NCI-H82 treated with DMSO at 0.1 percent for 48 hours (cell line): Measurements from ENCODE around the gene UBE2J2.

Experiments
- DNase-seq: peaks from one replicate; lab custom pipeline; 2025; ENCODE audit not compliant: unreplicated experiment; lab: John Stamatoyannopoulos, UW

Gene UBE2J2

DNA sequence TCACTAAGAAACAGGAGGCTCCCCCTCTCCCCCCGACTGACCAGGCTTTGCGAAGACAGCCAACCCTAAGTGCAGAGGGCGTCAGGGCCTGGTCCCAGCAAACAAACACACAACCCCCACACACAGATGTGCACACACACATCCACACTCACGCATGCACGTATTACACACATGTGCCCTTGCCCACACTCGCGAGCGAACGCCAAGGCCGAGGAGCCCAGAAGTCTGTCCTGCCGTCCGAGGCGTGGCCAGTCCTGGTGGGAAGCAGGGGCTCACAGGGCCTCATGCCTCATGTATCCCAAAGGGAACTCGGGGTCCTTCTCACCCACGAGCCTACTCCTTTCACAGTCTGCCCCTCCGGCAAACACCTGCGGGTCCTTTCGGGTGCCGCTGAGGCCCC is 43.9 kb downstream of the UBE2J2 start:
- DNase-seq: no peak

DNA sequence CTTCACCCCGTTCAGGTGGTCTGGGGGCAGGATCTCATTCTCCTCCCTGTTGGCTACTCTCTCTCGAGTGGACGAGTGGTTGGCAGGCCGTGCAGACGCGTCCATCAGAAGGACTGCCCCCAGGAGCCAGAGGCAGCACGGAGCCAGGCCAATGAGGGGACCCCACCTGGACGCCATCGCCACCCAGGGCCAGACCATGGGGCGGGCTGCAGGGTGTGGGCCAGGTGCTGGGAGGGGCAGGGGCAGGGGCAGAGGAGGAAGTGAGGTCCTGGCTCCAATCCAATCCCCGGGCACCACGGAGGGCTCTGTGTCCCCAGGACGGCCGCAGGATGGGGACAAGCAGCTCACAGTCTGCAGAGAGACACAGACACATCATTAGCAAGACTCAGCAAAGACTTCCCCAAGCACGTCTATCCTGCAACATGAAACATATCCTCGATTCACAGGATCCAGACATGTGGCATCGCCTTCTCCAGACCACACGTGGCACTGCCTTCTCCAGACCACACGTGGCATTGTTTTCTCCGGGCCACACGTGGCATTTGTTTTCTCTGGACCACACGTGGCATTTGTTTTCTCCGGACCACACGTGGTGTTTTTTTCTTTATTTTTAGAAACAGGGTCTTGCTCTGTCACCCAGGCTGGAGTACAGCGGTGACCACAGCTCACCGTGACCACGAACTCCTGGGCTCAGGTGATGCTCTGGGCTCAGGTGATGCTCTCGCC is 44.9 kb downstream of the UBE2J2 start:
- DNase-seq: no peak

DNA sequence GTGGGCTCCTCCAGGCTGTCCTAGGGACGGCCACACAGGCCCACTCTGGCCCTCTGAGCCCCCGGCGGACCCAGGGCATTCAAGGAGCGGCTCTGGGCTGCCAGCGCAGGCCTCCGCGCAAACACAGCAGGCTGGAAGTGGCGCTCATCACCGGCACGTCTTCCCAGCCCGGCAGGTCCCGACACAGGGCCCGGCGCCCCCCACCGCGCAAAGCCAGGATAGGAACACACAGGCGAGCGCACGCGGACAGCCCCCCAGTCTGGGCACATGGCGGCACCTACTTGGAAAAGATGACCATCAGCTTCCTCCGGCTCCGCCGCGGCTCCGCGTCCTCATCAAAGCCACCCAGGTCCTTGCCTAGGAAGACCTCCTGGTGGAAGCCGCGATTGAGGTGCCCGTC is 45.5 kb downstream of the UBE2J2 start:
- DNase-seq: no peak

DNA sequence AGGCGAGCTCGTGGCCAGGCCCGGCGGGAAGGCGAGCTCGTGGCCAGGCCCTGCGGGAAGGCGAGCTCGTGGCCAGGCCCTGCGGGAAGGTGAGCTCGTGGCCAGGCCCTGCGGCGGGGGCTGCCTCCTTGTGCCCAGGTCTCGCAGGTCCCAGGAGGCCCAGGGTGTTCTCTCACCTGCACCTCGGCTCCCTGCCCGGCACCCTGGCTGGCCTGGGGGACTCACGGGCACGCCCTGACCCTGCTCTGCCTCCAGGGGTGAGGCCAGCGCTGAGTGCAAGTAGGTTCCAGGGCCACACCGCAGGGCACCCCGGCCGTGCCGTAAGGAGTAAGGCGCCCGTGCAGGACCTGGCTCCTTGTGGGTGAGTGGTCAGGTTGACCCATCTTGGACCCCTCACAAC is 46.3 kb downstream of the UBE2J2 start:
- no peak for DNase-seq

DNA sequence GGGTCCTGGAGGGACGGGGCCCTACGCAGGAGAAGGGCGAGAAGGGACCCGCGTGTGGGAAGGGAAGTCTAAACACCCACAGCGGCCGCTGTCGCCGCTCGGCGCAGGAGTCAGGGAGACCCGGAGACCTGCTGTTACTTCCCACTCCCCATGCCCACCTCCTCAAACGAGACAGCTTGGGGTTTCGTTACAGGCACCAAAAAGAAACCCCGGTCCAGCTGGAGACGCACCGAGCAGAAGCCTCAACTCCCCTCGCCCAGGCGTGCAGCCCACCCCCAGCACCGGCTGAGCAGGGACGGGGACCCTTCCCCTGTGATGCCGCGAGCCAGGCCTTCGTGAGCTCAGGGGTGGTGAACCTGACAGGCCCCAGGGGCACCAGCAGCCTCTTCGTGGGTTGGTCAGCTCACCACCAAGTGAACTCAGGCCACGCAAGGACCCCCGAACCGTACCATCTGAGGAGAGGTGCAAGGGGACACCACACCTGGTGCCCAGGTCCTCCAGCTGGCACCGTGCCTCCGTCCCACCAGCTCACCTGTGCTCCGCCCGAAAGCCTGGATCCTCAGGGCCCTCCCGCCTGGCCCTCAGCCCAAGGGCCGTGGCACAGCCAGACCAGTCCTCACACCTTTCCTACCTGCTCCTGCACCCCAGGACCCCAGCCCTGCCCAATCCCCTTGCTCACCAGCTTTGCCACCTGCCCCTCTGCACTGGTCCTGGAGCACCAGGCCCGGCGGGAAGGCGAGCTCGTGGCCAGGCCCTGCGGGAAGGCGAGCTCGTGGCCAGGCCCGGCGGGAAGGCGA is 46.9 kb downstream of the UBE2J2 start:
- no peak for DNase-seq

DNA sequence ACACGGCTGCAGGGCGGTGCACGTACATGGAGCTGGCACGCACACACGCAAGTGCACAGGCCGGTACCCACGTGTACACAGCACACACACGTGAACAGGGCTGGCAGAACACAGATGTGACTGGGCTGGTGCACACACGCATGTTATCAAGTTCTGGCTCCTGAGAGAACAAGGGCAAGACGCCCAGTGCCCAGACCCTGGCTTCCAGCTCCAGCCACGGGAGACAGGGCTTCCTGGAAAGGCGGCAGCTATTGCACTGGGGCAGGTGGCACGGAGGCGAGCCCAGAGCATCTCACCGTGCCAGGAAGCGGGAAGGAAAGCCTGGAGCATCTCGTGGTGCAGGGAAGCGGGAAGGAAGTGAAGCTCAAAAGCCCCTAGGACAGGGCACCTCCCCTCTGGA is 47.7 kb downstream of the UBE2J2 start:
- DNase-seq: no peak

DNA sequence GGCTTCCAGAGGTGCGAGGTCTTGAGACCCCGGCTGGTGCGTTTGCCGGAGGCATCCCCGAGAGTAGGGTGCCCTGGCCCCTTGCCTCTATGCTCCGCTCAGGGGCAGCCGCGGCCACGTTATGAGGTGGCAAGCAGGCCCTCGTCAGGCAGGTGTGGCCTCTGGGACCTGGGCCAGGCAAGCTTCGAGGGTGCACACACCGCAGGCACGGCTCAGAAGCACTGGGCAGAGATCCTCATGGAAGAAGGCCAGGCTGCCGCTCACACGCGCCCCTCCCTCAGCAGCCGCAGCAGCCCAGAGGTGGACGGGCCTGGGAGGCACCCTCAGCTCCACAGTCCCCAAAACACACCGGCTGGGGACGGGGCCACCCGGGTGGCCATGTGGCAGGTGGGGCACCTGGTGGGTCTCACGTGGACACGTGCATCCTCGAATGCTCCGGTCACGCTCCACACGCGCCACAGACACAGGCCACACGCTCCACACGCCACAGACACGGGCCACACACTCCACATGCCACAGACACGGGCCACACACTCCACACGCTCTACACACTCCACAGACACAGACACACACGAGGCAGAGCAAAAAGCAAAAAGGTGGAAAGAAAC is 48.3 kb downstream of the UBE2J2 start:
- DNase-seq: no peak

DNA sequence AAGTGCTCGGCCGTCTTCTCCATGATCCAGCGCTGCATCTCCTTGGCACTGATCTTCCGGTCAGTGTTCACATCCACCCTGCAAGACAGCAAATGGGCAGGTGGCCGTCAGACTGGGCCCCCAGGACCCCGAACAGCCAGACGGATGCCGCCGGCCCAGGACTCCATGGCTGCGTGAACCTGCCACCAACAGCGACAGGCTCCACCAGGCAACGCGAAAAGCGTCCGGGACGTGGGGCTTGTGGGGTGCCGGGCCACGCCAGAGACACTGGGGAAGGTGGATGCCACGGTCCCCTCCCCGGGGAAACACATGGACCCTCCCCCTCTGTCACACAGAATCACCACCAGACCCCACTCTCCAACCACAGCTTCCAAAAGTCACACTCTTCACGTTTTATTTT is 49.8 kb downstream of the UBE2J2 start:
- no peak for DNase-seq

DNA sequence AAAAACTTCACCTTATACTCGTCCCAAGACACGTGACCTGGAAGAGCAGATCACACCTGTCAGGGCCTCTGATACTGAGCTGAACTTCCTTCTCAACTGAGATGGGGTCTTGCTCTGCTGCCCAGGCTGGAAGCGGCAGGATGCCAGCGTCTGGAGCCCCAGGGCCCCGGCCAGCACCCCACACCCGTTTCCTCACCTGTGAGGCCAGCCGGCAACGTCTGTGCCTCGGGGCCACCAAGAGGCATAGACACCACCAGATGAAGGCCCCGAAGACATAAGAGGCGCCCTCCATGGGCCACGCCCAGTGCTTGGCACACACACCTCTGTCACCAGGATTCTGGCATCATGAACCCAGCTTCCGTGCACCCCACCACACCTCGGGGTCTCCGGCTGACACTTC is 50.3 kb downstream of the UBE2J2 start:
- DNase-seq: no peak

DNA sequence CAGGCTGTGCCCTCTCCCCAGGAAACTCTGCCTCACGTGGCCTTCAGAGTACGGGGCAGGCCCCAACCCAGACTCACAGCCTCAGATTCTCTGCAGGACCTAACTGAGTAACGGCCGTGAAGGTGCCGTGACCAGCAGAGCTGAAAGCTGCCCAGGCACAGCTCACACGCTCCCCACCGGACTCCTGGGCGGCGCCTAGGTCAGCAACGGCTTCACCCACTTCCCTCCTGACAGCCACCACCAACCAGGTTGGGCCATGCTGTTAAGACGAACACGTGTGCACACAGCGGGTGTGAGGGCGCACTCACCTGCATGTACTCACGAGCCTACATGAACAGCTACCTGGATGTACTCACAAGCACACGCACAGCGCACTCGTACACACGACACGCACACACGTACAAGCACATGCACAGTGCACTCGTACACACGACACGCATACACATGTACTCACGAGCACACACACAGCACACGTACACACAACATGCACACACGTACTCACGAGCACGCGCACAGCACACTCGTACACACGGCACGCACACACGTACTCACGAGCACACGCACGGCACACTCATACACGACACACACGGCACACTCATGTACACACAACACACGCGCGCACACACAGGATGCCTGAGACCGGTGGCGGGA is 51.0 kb downstream of the UBE2J2 start:
- no peak for DNase-seq

DNA sequence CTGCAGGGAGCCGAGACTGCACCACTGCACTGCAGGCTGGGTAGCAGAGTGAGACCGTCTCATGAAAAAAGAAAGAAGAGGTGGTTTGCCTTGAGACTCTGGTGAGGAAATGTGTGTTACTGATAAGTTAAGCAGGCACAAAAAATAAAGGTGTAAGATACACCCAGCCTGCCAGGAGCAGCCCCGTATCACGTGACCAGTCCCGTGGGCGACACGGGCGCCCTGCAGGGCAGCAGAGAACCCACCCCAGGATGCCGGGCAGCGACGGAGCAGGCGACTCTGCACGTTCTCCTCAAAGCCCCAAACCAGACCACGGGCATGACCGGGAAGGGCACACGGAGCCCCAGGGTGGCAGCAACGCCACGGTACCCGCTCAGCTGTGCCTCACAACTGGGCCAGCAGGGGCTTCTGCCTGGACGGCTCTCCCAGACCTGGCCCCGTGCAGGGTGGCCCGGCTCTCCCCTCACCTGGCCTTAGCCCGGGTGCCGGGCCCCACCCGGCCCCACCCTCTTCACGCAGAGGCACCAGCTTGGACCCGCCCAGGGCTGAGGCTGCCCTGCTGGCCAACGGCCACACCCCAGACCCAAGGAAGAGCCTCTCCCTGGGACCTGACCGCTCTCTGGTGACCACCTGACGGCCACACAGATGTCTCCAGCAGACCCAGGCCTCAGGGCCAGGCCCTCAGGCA is 51.6 kb downstream of the UBE2J2 start:
- DNase-seq: no peak

DNA sequence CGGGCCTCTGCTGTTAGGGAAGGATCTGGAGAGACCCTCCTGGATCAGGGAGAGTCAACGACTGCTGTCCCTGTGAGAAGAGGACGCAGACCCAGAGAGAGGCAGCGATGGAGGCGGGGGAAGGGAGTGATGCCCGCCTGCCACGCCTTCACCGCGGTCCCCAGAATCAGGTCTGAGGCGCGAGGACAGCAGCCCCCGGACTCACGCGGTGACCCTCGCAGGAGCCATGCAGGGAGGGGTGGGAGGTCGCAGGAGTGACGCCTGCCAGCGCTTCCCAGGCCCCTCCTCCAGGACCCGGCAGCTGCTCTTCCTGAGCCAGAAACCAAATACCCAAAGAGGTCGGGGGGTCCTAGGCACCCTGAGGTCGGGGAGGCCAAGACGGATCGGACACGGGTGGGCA is 53.5 kb downstream of the UBE2J2 start:
- no peak for DNase-seq

DNA sequence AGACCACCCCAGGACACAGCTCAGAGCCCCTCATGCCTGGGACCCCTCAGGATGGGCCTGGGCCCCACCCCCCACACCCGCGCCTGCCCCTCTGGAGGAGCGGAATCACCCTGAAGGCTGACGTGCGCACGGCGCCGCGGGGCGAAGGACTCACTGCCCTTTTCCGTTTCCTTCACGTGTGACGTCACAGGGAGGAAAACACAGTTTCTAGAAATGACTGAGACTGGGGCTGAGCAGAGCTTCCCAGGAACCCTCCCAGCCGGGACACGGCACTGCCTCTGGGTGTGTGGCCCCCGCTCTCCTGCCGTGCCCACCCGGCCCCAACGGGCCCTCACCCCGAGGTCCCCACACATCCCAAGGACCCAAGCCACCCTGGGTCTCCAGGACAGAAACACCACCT is 54.3 kb downstream of the UBE2J2 start:
- no peak for DNase-seq

DNA sequence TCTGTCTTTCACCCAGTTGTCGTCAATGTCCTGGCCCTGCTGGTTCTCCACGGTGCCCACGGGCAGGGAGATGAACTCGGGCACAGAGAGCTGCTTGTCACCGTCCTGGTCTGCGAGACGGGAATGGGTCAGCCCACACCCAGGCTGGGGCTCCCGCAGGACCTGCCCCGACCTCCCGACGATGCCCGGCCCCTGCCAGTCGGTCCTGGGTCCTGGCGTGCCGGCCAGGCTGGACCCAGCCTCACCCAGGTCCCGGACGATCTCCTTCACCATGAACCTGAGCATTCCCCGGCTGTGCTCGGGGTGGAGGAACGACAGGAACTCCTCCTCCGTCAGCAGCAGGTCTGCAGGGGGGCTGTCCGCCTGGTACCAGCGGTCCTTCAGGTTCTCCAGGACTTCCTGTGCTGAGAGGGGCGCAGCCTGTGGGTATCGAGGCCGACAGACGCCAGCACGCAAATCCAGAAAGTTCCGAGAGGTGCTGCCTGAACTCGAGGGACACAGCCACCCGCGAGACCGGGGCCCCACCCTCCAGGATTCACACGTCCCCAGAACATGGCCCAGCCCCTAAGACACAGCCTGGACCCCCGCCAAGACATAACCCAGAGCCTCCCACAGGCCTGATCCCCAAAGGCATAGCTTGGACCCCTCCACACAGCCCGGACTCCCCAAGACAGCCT is 55.0 kb downstream of the UBE2J2 start:
- no peak for DNase-seq

DNA sequence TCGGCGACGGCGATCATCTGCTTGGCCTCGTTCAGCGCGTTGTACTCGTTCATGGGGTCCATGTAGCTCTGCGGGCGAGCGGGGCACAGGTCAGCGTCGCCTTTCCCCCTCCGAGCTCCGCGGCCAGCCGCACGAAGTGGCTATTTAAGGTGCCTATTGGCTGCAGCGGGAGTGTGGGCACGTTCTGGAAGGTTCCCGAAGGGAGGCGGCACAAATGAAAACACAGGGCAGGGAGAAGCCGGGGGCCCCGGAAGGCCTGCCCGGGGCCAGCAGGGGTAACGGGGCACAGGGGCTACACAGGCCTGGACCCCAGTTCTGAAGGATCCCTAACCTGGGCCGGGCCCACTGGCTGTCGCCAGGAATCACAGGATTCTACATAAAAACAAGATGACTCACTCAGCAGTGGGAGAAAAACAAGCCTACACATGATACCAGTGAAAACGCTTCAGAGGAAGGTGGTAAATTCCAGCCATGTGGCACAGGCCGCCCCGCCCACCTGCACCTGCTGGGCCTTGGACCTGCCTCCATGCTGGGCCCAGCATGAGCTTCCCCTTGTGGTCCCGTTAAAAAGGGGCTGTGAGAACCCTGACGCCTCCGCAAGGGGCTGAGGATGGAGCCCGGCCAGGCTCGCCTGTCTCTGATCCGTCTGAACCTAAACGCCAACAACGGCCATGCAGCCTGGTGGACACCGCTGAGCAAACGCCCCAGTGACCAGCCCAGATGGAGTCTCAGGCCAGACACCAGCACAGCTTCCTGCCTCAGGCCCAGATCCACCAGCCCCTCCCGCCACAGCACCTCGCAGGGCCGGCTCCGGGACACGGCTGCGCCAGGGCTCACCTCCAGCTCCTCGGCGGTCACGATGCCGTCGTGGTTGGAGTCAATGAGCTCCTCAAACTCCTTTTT is 55.8 kb downstream of the UBE2J2 start:
- DNase-seq: no peak

DNA sequence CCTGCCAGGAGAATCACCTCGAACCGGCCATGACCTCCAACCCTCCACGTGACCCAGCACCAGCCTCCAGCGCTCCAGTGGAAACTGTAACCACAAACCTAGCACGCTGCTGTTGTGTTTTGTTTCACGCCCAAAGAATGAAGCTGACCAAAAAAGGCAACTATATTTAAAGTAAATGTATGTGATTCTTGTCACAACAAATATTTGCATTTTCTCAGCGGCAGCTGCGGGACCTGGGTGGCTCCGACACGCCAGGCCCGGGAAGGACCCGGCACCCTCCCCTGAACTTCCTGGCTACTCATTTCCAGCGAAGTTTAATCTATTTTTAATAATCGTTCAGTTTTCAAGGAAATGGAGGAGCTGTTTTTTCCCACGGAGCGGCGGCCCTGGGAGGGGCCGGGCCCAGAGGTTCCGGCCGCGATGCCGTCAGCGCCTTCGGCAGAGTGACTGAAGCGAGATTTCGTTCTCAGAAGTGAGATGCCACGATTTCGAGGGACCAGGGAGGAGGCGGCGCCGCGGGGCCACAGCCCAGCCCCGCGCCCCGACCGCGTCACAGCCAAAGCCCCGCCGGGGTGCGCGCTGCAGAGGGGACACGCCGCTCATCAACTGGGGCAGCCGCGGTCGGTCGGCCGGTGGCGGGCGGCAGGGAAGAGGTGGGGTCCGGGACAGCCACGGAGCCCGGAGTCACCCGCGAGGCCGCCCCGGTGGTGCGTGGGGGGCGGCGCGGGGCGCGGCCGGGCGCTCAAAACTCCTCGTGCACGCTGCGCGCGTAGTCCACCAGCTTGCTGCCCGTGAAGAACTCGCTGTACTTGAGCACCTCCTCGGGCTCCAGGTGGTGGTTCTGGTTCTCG is 56.7 kb downstream of the UBE2J2 start:
- no peak for DNase-seq

DNA sequence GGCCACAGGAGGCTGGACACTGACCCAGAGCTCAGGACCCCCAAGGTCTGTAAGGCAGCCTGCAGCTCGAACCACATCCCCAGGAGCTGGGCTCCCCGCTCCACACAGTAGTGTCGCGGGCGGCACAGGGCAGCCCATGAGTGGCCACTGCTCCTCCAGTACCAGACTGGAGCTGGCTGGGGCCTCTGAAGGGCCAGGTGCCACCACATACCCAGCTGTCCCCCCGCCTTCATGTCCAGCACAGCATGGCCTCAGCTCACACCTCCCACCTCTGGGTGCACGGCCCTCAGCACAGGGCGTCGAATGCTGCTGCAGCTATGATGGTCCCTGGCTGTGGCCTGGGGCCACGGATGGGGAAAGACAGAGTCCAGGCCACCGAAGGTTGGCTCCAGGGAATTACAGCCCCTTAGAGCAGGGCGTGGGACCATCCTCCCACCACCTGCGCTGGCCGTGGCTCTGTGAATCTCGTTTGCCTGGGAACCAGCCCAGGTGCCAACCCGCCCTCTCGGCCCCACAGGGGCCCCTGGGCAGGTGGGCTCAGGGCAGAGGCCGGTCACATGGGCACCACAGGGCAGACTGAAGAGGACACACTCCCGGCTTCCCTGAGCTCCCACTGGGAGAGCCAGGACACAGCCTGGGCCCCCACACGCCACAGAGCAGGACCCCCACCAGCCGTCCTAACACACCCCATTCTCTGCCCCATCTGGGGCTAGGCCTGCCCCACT is 57.6 kb downstream of the UBE2J2 start:
- DNase-seq: no peak

DNA sequence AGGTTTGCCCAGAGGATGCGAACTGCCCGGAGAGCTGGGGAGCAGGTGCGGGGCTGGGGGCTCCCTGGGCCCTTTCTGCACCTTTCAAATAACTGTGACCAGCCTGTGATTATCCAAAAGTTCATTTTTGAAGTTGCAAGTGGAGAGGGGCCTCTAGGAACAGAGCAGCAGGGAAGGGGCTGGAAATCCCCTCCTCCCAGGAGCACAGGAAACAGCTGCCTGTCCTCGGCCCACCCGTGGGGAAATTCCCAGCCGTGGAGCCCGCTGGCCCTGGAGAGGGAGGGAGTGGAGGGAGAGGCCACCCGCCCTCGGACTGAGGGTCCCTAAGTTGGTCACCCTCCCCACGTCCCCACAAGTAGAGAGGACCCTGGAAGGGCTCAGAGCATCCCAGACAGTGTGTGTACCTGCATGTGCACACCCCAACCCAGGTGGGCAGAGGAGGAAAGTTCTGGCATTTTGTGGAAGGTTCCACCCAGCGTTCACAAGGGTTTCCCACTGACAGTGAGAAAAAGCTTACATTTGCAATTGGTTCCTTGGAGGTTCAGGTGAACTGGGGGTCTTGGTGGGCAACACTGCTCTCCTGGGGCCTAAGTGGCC is 58.5 kb downstream of the UBE2J2 start:
- no peak for DNase-seq
